Body of pancreas (tissue), 4 donors: ENCODE results near the gene FNBP1L. TPM values are rescaled to one million over a fixed set of nuclear protein-coding genes. Genes with fewer than 3 reads are reported as not detected.

Experiments
- ATAC-seq: fragments of 150-250 bp; one replicate; pipeline ENCODE4 v1.9.1; 2016
- DNase-seq, 4 donors: peaks; one replicate each; pipeline ENCODE4 v3.0.0-alpha.2; 2019
- H3K27ac ChIP-seq, 4 donors: fragments of 200-600 bp; sonication (generic); 1 replicate in 3 of 4; 2 replicates in 1 of 4; pipeline versions ENCODE4 v1.5.1 to v1.6.1; 2016 to 2019; ENCODE audit warnings: mild to moderate bottlenecking in 1 of 4, mixed read lengths in 1 of 4, moderate library complexity in 1 of 4
- H3K27me3 ChIP-seq, 2 donors: fragments of 200-600 bp; sonication (generic); one replicate each; pipeline ENCODE4 v1.6.0; 2016; ENCODE audit warnings: mild to moderate bottlenecking in 1 of 2
- H3K36me3 ChIP-seq, 2 donors: fragments of 200-600 bp; sonication (generic); replicated peaks in 1 of 2; 2 replicates each; pipeline ENCODE4 v1.5.1; 2016; ENCODE audit warnings: low read depth in 2 of 2; ENCODE audit not compliant: insufficient read depth in 1 of 2
- H3K4me1 ChIP-seq: fragments of 200-600 bp; sonication (generic); one replicate; pipeline ENCODE4 v1.6.0; 2016
- H3K4me3 ChIP-seq, 2 donors: fragments of 200-600 bp; sonication (generic); 1 replicate in 1 of 2; 2 replicates in 1 of 2; pipeline ENCODE4 v1.5.1; 2016 to 2019
- H3K9me3 ChIP-seq, 3 donors: fragments of 200-600 bp; sonication (generic); 1 replicate in 2 of 3; 2 replicates in 1 of 3; pipeline ENCODE4 v1.5.1; 2016
- CTCF ChIP-seq, 7 experiments: fragments of 450-650 bp in 4 of 7; fragments of 200-600 bp in 3 of 7; sonication (generic) in 3 of 7; IDR thresholded peaks; one replicate each; pipeline ENCODE4 v1.5.1; 2016 to 2019; ENCODE audit warnings: antibody characterized with exemption in 7 of 7
- POLR2A ChIP-seq, 3 donors: fragments of 450-650 bp; IDR thresholded peaks; one replicate each; pipeline ENCODE4 v1.6.1; 2016; ENCODE audit warnings: antibody characterized with exemption in 3 of 3, mild to moderate bottlenecking in 2 of 3
- WGBS, 2 donors: methylation state at CpG; one replicate each; pipeline ENCODE4 v1.1.5; 2017; 5-methylcytosine and 5-hydroxymethylcytosine counted together
- intact Hi-C: fragments of 100-400 bp; cut with DNase I; formaldehyde crosslinking; loops from one replicate; pipeline ENCODE4 v1.15.1; 2023
- total RNA-seq, 2 donors: library from RNA; depleted of rRNA; stranded (reverse); fragments of >200 nt; gene quantifications; one replicate each; pipeline ENCODE4 v1.1.0, GENCODE V29; 2016

The FNBP1L gene
- total RNA-seq, 2 donors from 2014 or later = 23.1 to 32.9 TPM

DNA sequence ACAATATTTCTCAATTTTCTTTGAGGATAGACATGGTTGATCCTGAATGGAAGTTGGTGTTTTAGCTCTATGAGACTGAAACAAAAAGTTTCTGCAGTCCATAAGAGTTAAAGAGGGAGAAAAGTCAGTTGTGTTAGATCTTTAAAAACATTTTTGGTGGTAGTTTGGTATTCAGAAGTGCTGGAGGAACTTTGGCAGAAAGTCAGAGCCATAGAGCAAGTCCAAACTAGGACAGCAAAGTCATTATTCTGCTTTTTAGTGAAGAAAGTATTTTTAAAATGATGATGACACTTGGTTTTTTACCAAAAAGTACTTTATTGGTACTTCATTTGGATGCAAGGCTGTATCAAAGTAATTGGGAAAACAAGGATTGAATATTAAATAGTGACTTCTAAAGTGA, 41.8 kb downstream of the FNBP1L start:
- Histone ChIP-seq H3K36me3 (no peaks in the 10 kb centered on the region), H3K4me1 (peaks cover 15% of the 10 kb centered on the region), H3K27me3 (no peaks in the 10 kb centered on the region), H3K4me3 (no peak overlapping the region), H3K9me3 (no peaks in the 10 kb centered on the region), H3K27ac (no peak overlapping the region)
- ATAC-seq (no peak), DNase-seq (no peak)
- intact Hi-C loops = no loop called here
- TF ChIP-seq CTCF (IDR thresholded peaks at IDR 0.05) (no peak), POLR2A (IDR thresholded peaks at IDR 0.05) (no peak)

- H3K27ac ChIP-seq = peak overlapping the region in 1 of 4 donors; percentile 8
- ATAC-seq = no peak
- intact Hi-C loops = no loop called here
Measured at GRCh38 chr1:93490357-93490756, 42.4 kb downstream of the FNBP1L start.

GRCh38 chr1:93495911-93496310, 48.0 kb downstream of the FNBP1L start:
- Histone ChIP-seq H3K4me3 (no peak overlapping the region), H3K27me3 (no peaks in the 10 kb centered on the region), H3K36me3 (no peaks in the 10 kb centered on the region), H3K4me1 (peaks cover 5% of the 10 kb centered on the region), H3K9me3 (no peaks in the 10 kb centered on the region), H3K27ac (no peak overlapping the region)
- ATAC-seq (no peak), DNase-seq (no peak)
- no peak for TF ChIP-seq POLR2A (IDR thresholded peaks at IDR 0.05)
- TF ChIP-seq CTCF (IDR thresholded peaks at IDR 0.05) = no peak
- WGBS, 2 donors = 81 to 89% methylated on average over 1 of the region's 1 CpG
- intact Hi-C loops = no loop called here

More at GRCh38 chr1:93490357-93490756, 42.4 kb downstream of the FNBP1L start:
- H3K27me3 ChIP-seq = no peaks in the 10 kb centered on the region
- no peaks in the 10 kb centered on the region for H3K36me3 ChIP-seq
- H3K4me3 ChIP-seq = no peak overlapping the region
- peaks cover 15% of the 10 kb centered on the region for H3K4me1 ChIP-seq
- no peak for TF ChIP-seq POLR2A (IDR thresholded peaks at IDR 0.05)
- no peak for DNase-seq
- H3K9me3 ChIP-seq = no peaks in the 10 kb centered on the region

DNA sequence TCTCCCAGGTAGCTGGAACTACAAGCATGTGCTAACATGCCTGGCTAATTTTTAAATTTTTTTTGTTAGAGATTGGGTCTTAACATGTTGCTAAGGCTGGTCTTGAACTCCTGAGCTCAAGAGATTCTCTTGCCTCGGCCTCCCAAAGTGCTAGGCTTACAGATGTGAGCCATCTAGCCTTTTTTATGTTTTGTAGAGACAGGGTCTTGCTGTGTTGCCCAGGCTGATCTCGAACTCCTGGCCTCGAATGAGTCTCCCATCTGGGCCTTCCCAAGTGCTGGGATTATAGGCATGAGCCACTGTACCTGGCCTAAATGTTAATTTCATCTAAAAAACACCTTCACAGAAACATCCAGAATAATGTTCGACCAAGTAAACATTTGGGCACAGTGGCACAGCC, 48.6 kb downstream of the FNBP1L start:
- TF ChIP-seq CTCF (IDR thresholded peaks at IDR 0.05) (no peak), POLR2A (IDR thresholded peaks at IDR 0.05) (no peak)
- H3K27me3 ChIP-seq = no peaks in the 10 kb centered on the region
- intact Hi-C loops = no loop called here
- WGBS, 2 donors = 88 to 98% methylated on average over 4 of the region's 4 CpGs
- H3K36me3 ChIP-seq = no peaks in the 10 kb centered on the region
- no peak for DNase-seq
- no peak overlapping the region for H3K27ac ChIP-seq
- ATAC-seq = no peak
- H3K4me3 ChIP-seq = no peak overlapping the region
- H3K9me3 ChIP-seq = no peaks in the 10 kb centered on the region
- H3K4me1 ChIP-seq = peaks cover 5% of the 10 kb centered on the region

- DNase-seq (no peak), ATAC-seq (no peak)
- no peak for TF ChIP-seq CTCF (IDR thresholded peaks at IDR 0.05)
- no peak for TF ChIP-seq POLR2A (IDR thresholded peaks at IDR 0.05)
- Histone ChIP-seq H3K9me3 (no peaks in the 10 kb centered on the region), H3K27me3 (no peaks in the 10 kb centered on the region), H3K36me3 (no peaks in the 10 kb centered on the region), H3K4me1 (no peaks in the 10 kb centered on the region), H3K27ac (no peak overlapping the region), H3K4me3 (no peak overlapping the region)
- intact Hi-C loops = no loop called here
- 46 to 61% methylated on average over 2 of the region's 2 CpGs for WGBS, 2 donors
Measured at GRCh38 chr1:93499075-93499474, 51.2 kb downstream of the FNBP1L start.
